DMS114 treated with DMSO at 0.1 percent for 48 hours (cell line): ENCODE data around the gene PIK3AP1.
"Not testable (repeated sequence)": the region's sequence is repeated elsewhere in the genome, so short reads cannot be mapped to it uniquely, and the experiment has no call there.

Source experiments
- DNase-seq: peaks from one replicate; lab custom pipeline; 2025; ENCODE audit not compliant: unreplicated experiment; lab: John Stamatoyannopoulos, UW

Gene PIK3AP1

GRCh38 chr10:96720422-96721206 lies at the start of gene PIK3AP1:
Gene PIK3AP1, minus strand, starts transcription at chr10:96720514. Its CDS starts 120 bp downstream, at chr10:96720394.
- DNase-seq = no peak

- no peak for DNase-seq
Observed at GRCh38 chr10:96768136-96768535, 47.8 kb upstream of the PIK3AP1 start.

- DNase-seq = no peak
Observed at GRCh38 chr10:96767611-96768010, 47.3 kb upstream of the PIK3AP1 start.

- DNase-seq = peak; percentile 35
Observed at GRCh38 chr10:96765406-96766240, 45.3 kb upstream of the PIK3AP1 start.

GRCh38 chr10:96764425-96765060 lies 44.2 kb upstream of the PIK3AP1 start:
- no peak for DNase-seq

- DNase-seq = no peak
Observed at GRCh38 chr10:96758423-96758822, 38.1 kb upstream of the PIK3AP1 start.

- no peak for DNase-seq
Observed at GRCh38 chr10:96756111-96756903, 36.0 kb upstream of the PIK3AP1 start.

- no peak for DNase-seq
Observed at GRCh38 chr10:96753956-96754355, 33.6 kb upstream of the PIK3AP1 start.

- DNase-seq = no peak
Observed at GRCh38 chr10:96752375-96752774, 32.1 kb upstream of the PIK3AP1 start.

GRCh38 chr10:96750316-96750715 lies 30.0 kb upstream of the PIK3AP1 start:
- DNase-seq = not testable (repeated sequence)

- no peak for DNase-seq
Observed at GRCh38 chr10:96747734-96748550, 27.6 kb upstream of the PIK3AP1 start.

GRCh38 chr10:96746503-96746902 lies 26.2 kb upstream of the PIK3AP1 start:
- no peak for DNase-seq

- no peak for DNase-seq
Observed at GRCh38 chr10:96745950-96746349, 25.6 kb upstream of the PIK3AP1 start.

- DNase-seq = no peak
Observed at GRCh38 chr10:96743988-96744585, 23.8 kb upstream of the PIK3AP1 start.

- not testable (repeated sequence) for DNase-seq
Observed at GRCh38 chr10:96741557-96741956, 21.2 kb upstream of the PIK3AP1 start.

- no peak for DNase-seq
Observed at GRCh38 chr10:96740579-96741281, 20.4 kb upstream of the PIK3AP1 start.

GRCh38 chr10:96740141-96740540 lies 19.8 kb upstream of the PIK3AP1 start:
- no peak for DNase-seq

GRCh38 chr10:96737307-96737902 lies 17.1 kb upstream of the PIK3AP1 start:
- DNase-seq = not testable (repeated sequence)

GRCh38 chr10:96724621-96725020 lies 4.3 kb upstream of the PIK3AP1 start:
- no peak for DNase-seq
